A673 (cell line): Measurements from ENCODE around the gene DLX4. TPM values are rescaled to one million over a fixed set of nuclear protein-coding genes. Genes with fewer than 3 reads are reported as not detected.

Experiments used
- BruUV-seq: library from RNA; stranded (reverse); fragments of 400-500 nt; replicated peaks from 2 replicates; lab custom pipeline; 2021; lab: Mats Ljungman, UMichigan
- CTCF ChIA-PET: fragments of 300-600 bp; sonication (Branson Sonifier 250); formaldehyde crosslinking; loops from one replicate; lab custom pipeline; 2022; ENCODE audit warnings: antibody characterized with exemption; lab: Charles Lee
- POLR2A ChIA-PET: fragments of 300-600 bp; sonication (Branson Sonifier 250); formaldehyde crosslinking; loops from one replicate; lab custom pipeline; 2022; ENCODE audit warnings: antibody characterized with exemption; ENCODE audit not compliant: low non-redundant PET; lab: Charles Lee
- DNase-seq: peaks from one replicate; pipeline ENCODE4 v3.0.0-alpha.2; 2015; ENCODE audit warnings: low spot score
- H3K27ac ChIP-seq: fragments of 200-600 bp; sonication (generic); 2 replicates; pipeline ENCODE4 v1.5.1; 2016; ENCODE audit warnings: mixed run types, low read depth, mild to moderate bottlenecking, mixed read lengths, antibody characterized with exemption, low read length; ENCODE audit not compliant: poor library complexity, severe bottlenecking
- H3K27me3 ChIP-seq: fragments of 200-600 bp; sonication (generic); replicated peaks from 2 replicates; pipeline ENCODE4 v1.6.1; 2017; ENCODE audit warnings: mixed run types, low read depth, mild to moderate bottlenecking, mixed read lengths, antibody characterized with exemption, low read length; ENCODE audit not compliant: insufficient read depth, poor library complexity
- H3K36me3 ChIP-seq: fragments of 200-600 bp; sonication (generic); 2 replicates; pipeline ENCODE4 v1.6.1; 2016; ENCODE audit warnings: mixed run types, mild to moderate bottlenecking, mixed read lengths, antibody characterized with exemption, low read length; ENCODE audit not compliant: insufficient read depth, poor library complexity, severe bottlenecking
- H3K4me1 ChIP-seq: fragments of 200-600 bp; sonication (generic); 2 replicates; pipeline ENCODE4 v1.6.1; 2017; ENCODE audit warnings: mixed run types, mild to moderate bottlenecking, mixed read lengths, antibody characterized with exemption, low read length; ENCODE audit not compliant: insufficient read depth, poor library complexity, severe bottlenecking
- H3K4me3 ChIP-seq: fragments of 200-600 bp; sonication (generic); 2 replicates; pipeline ENCODE4 v1.5.1; 2016; ENCODE audit warnings: low read depth, mixed run types, mild to moderate bottlenecking, mixed read lengths, low read length; ENCODE audit not compliant: poor library complexity, severe bottlenecking
- H3K9me3 ChIP-seq: fragments of 200-600 bp; sonication (generic); 2 replicates; pipeline ENCODE4 v1.6.1; 2016; ENCODE audit warnings: mixed run types, low read depth, mild to moderate bottlenecking, mixed read lengths, antibody characterized with exemption, low read length; ENCODE audit not compliant: poor library complexity, severe bottlenecking
- CTCF ChIP-seq: fragments of 300-800, 200-600 bp; sonication (generic); conservative IDR thresholded peaks from 2 replicates; pipeline ENCODE4 v1.5.1; 2017; ENCODE audit warnings: low read depth, mild to moderate bottlenecking, antibody characterized with exemption, low read length, moderate library complexity, mixed read lengths
- EZH2 ChIP-seq: fragments of 200-600 bp; sonication (generic); IDR thresholded peaks from 2 replicates; pipeline ENCODE4 v1.6.1; 2017; ENCODE audit warnings: borderline replicate concordance, low read depth, mild to moderate bottlenecking, mixed read lengths, antibody characterized with exemption, low read length; ENCODE audit not compliant: poor library complexity, severe bottlenecking
- intact Hi-C: fragments of 100-400 bp; cut with micrococcal nuclease; formaldehyde crosslinking; loops from one replicate; pipeline ENCODE4 v1.10.0; 2022; ENCODE audit not compliant: unreplicated experiment
- total RNA-seq: library from RNA; stranded (reverse); gene quantifications from 2 replicates; pipeline ENCODE4 v1.2.3, GENCODE V29; 2021

The DLX4 gene
- total RNA-seq, 1 experiment from 2014 or later, result 0.82 TPM

- Histone ChIP-seq H3K27ac (no peak overlapping the region), H3K4me3 (no peak overlapping the region), H3K9me3 (no peaks in the 10 kb centered on the region), H3K4me1 (peaks cover 11% of the 10 kb centered on the region), H3K27me3 (peaks cover 88% of the 10 kb centered on the region), H3K36me3 (no peaks in the 10 kb centered on the region)
- intact Hi-C loops, result no loop called here
- no TSS peak for BruUV-seq
- ChIA-PET CTCF (no interaction called here), POLR2A (no interaction called here)
- no peak for DNase-seq
- no peak for TF ChIP-seq EZH2
- no peak for TF ChIP-seq CTCF
Observed at GRCh38 chr17:49966767-49967166, 2.2 kb upstream of the DLX4 start.

- no peak overlapping the region for H3K27ac ChIP-seq
- ChIA-PET CTCF (no interaction called here), POLR2A (no interaction called here)
- peaks cover 11% of the 10 kb centered on the region for H3K4me1 ChIP-seq
- no TSS peak for BruUV-seq
- TF ChIP-seq CTCF, result no peak
- no peak for TF ChIP-seq EZH2
- intact Hi-C loops, result no loop called here
- no peak overlapping the region for H3K4me3 ChIP-seq
- no peaks in the 10 kb centered on the region for H3K36me3 ChIP-seq
- DNase-seq, result no peak
- no peaks in the 10 kb centered on the region for H3K9me3 ChIP-seq
- peaks cover 92% of the 10 kb centered on the region for H3K27me3 ChIP-seq
Observed at GRCh38 chr17:49967205-49967604, 1.8 kb upstream of the DLX4 start.

GRCh38 chr17:49967621-49968404, 1.2 kb upstream of the DLX4 start:
- DNase-seq, result no peak
- POLR2A ChIA-PET, result no interaction called here
- no peaks in the 10 kb centered on the region for H3K36me3 ChIP-seq
- no peak overlapping the region for H3K27ac ChIP-seq
- TF ChIP-seq EZH2 (no peak), CTCF (no peak)
- intact Hi-C loops, result no loop called here
- no TSS peak for BruUV-seq
- H3K4me3 ChIP-seq, result peak overlapping the region; percentile 70
- peaks cover 92% of the 10 kb centered on the region for H3K27me3 ChIP-seq
- H3K9me3 ChIP-seq, result no peaks in the 10 kb centered on the region
- peaks cover 11% of the 10 kb centered on the region for H3K4me1 ChIP-seq
- CTCF ChIA-PET, result no interaction called here
